GM23248 (cell line): ENCODE data around the gene NAA10.

Source experiments
- EZH2 ChIP-seq: fragments of 200-600 bp; sonication (generic); IDR thresholded peaks from 2 replicates; pipeline ENCODE4 v1.6.1; 2018; ENCODE audit warnings: antibody characterized with exemption, mild to moderate bottlenecking; ENCODE audit not compliant: insufficient read depth, poor library complexity, severe bottlenecking
- EZH2phosphoT487 ChIP-seq: fragments of 200-600 bp; sonication (generic); IDR thresholded peaks from 2 replicates; pipeline ENCODE4 v1.6.1; 2018; ENCODE audit warnings: antibody characterized with exemption, moderate library complexity, mild to moderate bottlenecking, low read depth; ENCODE audit not compliant: insufficient read depth

- TF ChIP-seq EZH2 (no peak), EZH2phosphoT487 (no peak)
Measured at GRCh38 chrX:153909024-153909979, 25.5 kb downstream of the NAA10 start.
